C1 segment of cervical spinal cord (tissue), 14 donors: ENCODE measurements around the gene MYBPC1.
"Not testable (repeated sequence)": the region's sequence is repeated elsewhere in the genome, so short reads cannot be mapped to it uniquely, and the experiment has no call there.

Experiments used
- DNase-seq, 14 donors: peaks; one replicate each; lab custom pipeline; 2025; lab: John Stamatoyannopoulos, UW

The MYBPC1 gene

DNA sequence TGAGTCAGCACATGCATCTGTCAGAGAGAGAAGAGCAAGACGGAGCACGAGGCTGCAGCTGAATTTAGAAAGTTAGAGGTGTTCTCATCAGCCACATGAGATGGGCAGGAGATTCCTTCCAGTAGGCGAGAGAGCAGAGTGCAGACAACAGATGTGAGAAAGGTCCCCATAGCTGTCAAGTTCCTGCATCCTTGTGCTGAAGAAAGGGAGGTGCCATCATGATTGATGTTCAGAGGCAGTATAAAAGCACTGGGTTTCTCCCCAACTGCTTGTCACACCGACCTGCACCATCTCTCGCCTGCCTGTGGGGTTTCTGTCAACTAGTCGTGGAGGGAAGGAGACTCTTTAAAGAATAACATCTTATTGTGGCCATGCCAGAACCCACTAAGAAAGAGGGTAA is at the start of gene MYBPC1:
MYBPC1 (plus strand) TSS at position 272 of the 400 bp plus-strand sequence; CDS start at position 372, 100 bp downstream.
- no peak for DNase-seq

DNA sequence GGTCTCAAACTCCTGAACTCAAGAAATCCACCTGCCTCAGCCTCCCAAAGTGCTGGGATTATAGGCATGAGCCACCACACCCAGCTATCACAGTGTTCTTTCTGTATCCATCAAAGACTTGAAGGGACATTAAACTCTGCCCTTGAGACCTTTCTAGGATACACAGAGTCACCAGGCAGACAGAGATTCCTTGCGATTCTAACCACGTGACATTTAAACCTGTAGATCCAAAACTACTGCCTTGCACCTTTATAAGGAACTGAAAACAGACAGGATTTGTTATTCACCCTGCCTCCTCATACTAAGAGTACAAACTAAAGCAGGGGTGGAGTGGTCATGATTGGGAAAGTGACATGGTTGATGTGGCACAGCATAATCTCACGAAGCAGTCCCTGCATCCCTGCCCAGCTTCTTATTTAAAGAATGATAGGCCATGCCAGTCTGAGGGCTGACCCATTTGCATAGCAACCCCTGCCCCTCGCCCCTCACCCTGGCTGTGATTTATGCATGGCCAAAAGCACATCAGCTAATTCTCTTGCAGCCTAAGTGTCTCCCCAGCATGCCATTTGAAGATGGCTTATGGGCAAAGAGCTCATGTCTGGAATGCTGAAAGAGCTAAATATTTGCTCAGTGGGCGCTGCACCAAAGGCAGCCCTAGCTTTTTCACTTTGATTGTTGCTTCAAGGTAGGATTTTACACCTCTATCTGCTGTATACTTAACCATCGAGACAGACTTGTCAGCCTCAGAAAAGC is 43.2 kb upstream of the MYBPC1 start:
- DNase-seq = no peak

DNA sequence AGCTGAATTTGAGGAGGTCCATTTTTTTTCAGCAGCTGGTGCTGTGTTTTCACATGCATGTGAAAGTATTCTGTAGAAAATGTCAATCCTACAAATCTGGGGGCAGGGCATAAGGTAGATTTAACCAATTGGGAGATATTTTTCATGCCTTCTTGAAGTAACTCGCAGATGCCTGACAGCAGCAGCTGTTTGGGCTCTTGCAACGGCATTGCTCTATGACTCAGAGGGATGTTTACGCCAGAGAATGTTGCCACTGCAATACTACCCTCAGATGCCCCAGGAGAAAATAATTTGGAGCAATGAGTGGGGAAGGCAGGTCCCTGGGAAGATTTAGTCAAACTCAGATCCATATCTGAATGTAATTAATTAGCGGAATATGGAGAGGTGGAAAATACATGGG is 42.5 kb upstream of the MYBPC1 start:
- DNase-seq = no peak

DNA sequence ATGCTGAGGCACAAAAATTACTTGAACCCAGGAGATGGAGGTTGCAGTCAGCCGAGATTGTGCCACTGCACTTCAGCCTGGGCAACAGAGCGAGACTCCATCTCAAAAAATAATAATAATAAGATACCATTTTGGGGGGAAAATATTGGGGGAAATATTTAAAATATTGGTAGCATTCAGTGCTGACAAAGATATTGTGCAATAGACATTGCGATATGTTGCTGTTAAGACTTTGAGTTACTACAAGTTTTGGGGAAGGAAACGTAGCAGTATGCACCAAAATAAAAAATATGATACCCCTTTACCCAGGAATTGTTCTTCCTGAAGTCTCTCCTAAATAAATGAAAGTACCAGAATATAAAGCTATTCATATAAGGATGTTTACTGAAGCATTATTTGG is 37.7 kb upstream of the MYBPC1 start:
- no peak for DNase-seq

DNA sequence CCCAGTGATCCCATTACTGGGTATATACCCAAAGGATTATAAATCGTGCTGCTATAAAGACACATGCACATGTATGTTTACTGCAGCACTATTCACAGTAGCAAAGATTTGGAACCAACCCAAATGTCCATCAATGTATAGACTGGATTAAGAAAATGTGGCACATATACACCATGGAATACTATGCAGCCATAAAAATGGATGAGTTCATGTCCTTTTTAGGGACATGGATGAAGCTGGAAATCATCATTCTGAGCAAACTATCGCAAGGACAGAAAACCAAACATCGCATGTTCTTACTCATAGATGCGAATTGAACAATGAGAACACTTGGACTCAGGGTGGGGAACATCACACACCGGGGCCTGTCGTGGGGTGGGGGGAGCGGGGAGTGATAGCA is 36.0 kb upstream of the MYBPC1 start:
- not testable (repeated sequence) for DNase-seq

GRCh38 chr12:101563212-101563611 is 31.6 kb upstream of the MYBPC1 start:
- DNase-seq = no peak

- DNase-seq = no peak
Observed at GRCh38 chr12:101564912-101565311, 29.9 kb upstream of the MYBPC1 start.

DNA sequence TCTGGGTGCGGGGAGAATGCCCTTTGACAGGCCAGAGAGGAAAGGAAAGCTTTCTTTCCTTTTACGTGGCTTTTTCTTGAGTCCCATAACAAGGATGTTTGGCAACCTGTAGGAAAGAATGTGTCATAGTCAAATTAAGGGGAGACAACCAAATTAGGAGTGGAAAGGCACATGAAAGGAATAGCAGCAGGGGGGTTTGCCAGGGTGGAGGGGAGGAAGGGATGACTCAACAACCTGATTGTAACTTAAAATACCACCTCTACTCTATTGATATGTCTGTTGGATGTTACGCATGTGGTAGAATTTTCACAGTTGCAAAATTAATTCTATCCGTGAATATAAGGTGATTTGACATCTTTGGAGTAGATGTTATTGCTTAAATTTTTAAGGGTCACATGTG is 28.5 kb upstream of the MYBPC1 start:
- DNase-seq = no peak

DNA sequence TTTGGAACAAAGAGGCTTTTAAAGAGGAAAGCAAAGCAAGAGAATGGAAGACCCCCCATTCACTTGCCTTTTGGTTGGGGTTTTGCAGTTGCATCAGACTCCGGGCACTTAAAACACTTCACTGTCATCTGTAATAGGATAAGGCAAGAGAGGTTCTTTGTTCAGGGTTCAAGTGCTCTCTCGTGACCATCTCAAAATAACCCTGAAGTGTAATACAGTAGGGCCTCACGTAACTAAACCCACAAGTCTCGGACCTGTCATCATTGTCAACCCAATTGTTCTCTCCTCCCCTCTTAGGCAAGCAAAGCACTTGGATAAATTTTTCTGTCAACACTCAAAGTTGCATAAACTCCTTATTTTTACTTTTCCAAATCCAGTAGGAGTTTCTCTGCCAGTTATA is 26.9 kb upstream of the MYBPC1 start:
- DNase-seq = no peak

- no peak for DNase-seq
Observed at GRCh38 chr12:101570047-101570446, 24.7 kb upstream of the MYBPC1 start.

DNA sequence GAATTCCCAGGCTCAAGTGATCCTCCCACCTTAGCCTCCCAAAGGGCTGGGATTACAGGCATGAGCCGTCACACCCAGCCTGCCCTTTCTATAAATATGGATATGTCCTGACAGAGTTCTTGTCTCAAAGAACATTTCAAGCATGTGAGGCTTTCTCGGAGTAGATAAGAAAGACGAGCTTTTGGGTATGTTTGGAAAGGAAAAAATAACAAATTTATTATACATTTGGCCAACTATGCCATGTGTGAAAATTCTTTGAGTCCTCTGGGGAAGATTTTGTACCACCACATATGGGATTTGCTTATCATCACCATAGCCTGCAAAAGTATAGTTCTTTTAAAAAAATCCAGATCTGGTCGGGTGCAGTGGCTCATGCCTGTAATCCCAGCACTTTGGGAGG is 23.7 kb upstream of the MYBPC1 start:
- no peak for DNase-seq

DNA sequence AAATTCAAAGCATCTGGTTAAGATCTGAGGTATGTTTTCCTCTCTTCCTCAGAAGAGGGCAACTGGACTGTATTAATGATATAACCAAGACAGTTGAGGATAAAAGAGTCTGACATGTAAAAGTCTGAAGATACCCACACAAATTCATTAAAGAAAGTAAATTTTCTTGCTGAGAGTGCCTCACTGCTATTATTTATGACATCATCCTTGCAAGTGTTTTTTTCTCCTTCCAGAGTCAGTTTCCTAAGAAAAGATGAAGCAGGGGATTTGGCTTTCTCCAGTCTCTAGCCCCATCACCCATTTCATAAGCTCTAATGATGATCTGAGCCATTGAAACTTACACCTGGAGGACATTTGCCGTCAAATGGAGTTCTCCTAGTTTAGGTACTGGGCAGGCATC is 21.0 kb upstream of the MYBPC1 start:
- DNase-seq = no peak

GRCh38 chr12:101578417-101578816 is 16.4 kb upstream of the MYBPC1 start:
- DNase-seq = no peak

DNA sequence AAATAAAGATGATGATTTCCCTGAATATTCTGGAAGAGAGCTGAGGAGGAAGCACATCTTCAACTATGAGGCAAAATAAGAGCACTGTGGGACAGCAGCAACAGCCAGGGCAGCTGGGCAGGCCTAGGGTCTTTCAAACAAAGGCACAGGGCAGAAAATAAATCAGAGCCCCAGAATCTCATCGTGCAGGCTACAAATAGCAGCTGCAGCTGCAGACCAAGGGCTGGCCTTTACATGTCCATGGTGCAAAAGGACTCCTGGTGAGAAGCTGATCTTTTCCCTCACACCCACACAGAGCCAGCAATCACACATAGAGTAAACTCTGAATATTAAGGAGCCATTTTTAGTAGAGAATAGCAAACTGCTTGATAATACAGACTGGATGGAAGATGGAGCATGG is 13.6 kb upstream of the MYBPC1 start:
- no peak for DNase-seq

DNA sequence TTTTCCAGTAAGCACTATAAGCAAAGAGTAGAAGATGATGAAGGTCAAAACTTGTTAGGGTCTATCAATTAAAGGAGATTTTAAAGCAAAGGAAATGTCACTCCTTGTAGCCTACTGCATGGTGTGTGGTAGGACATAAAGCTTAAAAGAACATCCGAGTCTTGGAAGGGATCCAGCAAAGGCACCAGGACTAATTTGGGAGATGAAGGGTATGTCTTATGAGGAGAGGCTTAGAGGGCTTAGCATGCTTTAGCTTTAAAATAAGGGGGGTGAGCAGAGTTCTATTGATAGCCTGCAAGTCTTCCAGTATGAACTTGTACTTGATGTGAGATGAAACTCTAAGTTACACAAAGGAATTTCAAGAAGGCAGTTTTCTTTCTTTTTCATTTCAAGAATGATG is 11.8 kb upstream of the MYBPC1 start:
- no peak for DNase-seq

- no peak for DNase-seq
Observed at GRCh38 chr12:101590383-101590782, 4.4 kb upstream of the MYBPC1 start.

- no peak for DNase-seq
Observed at GRCh38 chr12:101591781-101592180, 3.0 kb upstream of the MYBPC1 start.

- no peak for DNase-seq
Observed at GRCh38 chr12:101592448-101592847, 2.3 kb upstream of the MYBPC1 start.

DNA sequence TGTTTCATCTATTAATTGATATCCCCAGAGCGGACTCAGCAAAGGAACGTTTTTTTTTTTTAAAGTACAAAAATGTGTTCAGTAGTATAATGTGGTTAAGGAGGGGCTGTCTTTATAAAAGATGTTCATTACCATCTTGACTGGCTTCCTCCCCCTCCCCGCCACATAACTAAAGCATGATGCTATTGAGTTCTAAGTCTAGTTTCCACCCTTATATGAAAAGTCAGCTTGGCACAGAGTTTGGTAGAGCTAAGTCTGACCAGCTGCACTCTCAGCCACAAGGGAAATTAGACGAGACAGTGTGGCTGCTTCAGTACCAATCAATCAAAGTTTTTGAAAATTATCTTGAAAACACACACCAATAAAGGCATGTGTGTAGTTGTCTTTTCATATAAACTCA is 1.9 kb upstream of the MYBPC1 start:
- no peak for DNase-seq

- DNase-seq = no peak
Observed at GRCh38 chr12:101596172-101596571, 1.4 kb downstream of the MYBPC1 start.

DNA sequence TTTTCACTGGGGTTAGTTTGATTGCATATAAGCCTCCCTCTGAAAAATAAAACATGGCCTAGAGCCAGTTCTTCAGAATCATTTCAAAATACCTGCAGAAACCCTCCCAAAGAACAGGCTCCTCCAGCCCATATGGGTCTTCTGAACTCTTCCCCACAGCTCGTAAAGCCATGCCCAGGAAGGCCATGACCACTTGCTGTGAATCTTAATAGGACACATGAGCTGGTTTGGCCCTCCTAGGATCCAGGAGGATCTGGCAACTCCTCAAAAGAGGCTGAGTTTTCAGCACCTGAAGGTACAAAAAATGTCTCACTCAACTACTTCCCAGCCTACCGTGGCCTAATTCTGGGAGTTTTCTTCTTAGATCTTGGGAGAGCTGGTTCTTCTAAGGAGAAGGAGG is 2.4 kb downstream of the MYBPC1 start:
- no peak for DNase-seq

GRCh38 chr12:101598483-101598882 is 3.7 kb downstream of the MYBPC1 start:
- no peak for DNase-seq

GRCh38 chr12:101599311-101599710 is 4.5 kb downstream of the MYBPC1 start:
- no peak for DNase-seq
